ENCODE measurements around the gene PDK2. TPM values are rescaled to one million over a fixed set of nuclear protein-coding genes. Genes with fewer than 3 reads are reported as not detected.

Gene PDK2
- total RNA-seq, 3 donors from 2014 or later: 51.0 to 91.6 (median 72.6) TPM

- ATAC-seq (no peak), DNase-seq (peak in 1 of 3 donors; percentile 37)
- H3K9me3 ChIP-seq: no peaks in the 10 kb centered on the region
- intact Hi-C loops (cut with DNase I, micrococcal nuclease): no loop called here
- H3K4me1 ChIP-seq (ENCODE audit: low read depth): peaks cover 47% of the 10 kb centered on the region
- no peak for TF ChIP-seq CTCF (IDR thresholded peaks at IDR 0.05)
- no peaks in the 10 kb centered on the region for H3K36me3 ChIP-seq (ENCODE audit: low read depth)
- no peak overlapping the region for H3K4me3 ChIP-seq
Measured at GRCh38 chr17:50063561-50064252, 31.4 kb upstream of the PDK2 start.

GRCh38 chr17:50064253-50065001 is 30.7 kb upstream of the PDK2 start:
- no peak for ATAC-seq
- intact Hi-C loops (cut with DNase I, micrococcal nuclease): no loop called here
- DNase-seq: peak in 1 of 3 donors; percentile 53

GRCh38 chr17:50065056-50065455 is 30.1 kb upstream of the PDK2 start:
- DNase-seq (no peak), ATAC-seq (no peak)
- no peaks in the 10 kb centered on the region for H3K9me3 ChIP-seq
- H3K4me3 ChIP-seq: no peak overlapping the region
- no peak for TF ChIP-seq CTCF (IDR thresholded peaks at IDR 0.05)
- H3K36me3 ChIP-seq (ENCODE audit: low read depth): no peaks in the 10 kb centered on the region
- intact Hi-C loops (cut with DNase I, micrococcal nuclease): no loop called here
- H3K4me1 ChIP-seq (ENCODE audit: low read depth): peaks cover 33% of the 10 kb centered on the region

More at GRCh38 chr17:50064253-50065001, 30.7 kb upstream of the PDK2 start:
- no peak for TF ChIP-seq CTCF (IDR thresholded peaks at IDR 0.05)
- peaks cover 40% of the 10 kb centered on the region for H3K4me1 ChIP-seq (ENCODE audit: low read depth)
- H3K9me3 ChIP-seq: no peaks in the 10 kb centered on the region
- no peak overlapping the region for H3K4me3 ChIP-seq
- no peaks in the 10 kb centered on the region for H3K36me3 ChIP-seq (ENCODE audit: low read depth)

- Histone ChIP-seq H3K9me3 (no peaks in the 10 kb centered on the region), H3K36me3 (ENCODE audit: low read depth) (no peaks in the 10 kb centered on the region), H3K4me1 (ENCODE audit: low read depth) (peaks cover 14% of the 10 kb centered on the region), H3K4me3 (no peak overlapping the region)
- no peak for ATAC-seq
- no peak for DNase-seq
- intact Hi-C loops (cut with DNase I, micrococcal nuclease): no loop called here
- no peak for TF ChIP-seq CTCF (IDR thresholded peaks at IDR 0.05)
Measured at GRCh38 chr17:50066995-50067394, 28.2 kb upstream of the PDK2 start.

- intact Hi-C loops (cut with DNase I, micrococcal nuclease): no loop called here
- H3K36me3 ChIP-seq (ENCODE audit: low read depth): no peaks in the 10 kb centered on the region
- DNase-seq (peak in 1 of 3 donors; percentile 33), ATAC-seq (no peak)
- TF ChIP-seq CTCF (IDR thresholded peaks at IDR 0.05): no peak
- H3K9me3 ChIP-seq: no peaks in the 10 kb centered on the region
- H3K4me1 ChIP-seq (ENCODE audit: low read depth): peaks cover 4% of the 10 kb centered on the region
- no peak overlapping the region for H3K4me3 ChIP-seq
Measured at GRCh38 chr17:50067996-50068395, 27.2 kb upstream of the PDK2 start.
